ENCODE measurements around the gene LDB3. TPM values are rescaled to one million over a fixed set of nuclear protein-coding genes. Genes with fewer than 3 reads are reported as not detected.

LDB3 gene
- total and polyA plus RNA-seq, 2 of the 8 experiments (the other 6 are each of a cell fraction or from before 2014, with no cell fraction given) = 0.20 to 0.43 TPM

DNA sequence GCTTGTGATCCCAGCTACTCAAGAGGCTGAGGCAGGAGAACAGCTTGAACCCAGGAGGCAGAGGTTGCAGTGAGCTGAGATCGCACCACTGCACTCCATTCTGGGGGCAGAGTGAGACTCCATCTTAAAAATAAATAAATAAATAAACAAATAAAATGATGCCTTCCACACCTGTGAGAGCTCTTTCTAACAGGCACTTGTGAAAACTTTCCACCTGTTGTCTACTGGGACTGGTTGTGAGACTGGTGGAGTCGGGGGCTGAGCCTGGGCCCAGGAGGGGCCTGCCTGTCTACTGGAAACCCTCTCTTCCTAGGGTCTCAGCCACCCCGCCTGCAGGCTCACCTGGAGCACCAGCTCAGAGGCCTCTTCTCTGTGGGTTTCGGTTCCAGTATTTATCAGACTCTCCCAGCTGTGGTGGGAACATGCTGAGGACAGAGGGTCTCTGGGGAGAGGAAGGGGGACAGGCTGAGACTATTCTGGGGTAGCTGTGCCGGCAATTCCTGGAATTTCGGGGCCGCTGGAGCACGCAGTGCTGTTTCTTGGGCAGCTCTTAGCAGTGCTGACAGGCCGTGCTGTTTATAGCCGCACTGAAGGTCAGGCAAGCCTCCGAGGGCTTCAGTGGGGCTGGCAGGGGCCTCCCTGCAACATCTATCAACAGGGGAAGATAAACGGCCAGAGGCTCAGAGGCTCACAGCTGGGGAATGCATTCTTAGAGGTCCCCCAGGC lies 3.8 kb downstream of the LDB3 start (continued):
- TF ChIP-seq, protein P1, sequence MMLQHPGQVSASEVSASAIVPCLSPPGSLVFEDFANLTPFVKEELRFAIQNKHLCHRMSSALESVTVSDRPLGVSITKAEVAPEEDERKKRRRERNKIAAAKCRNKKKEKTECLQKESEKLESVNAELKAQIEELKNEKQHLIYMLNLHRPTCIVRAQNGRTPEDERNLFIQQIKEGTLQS (IDR thresholded peaks at IDR 0.05; ENCODE audit: insufficient read depth, low read depth, low read length) = no peak
- TF ChIP-seq GTF2F1 (IDR thresholded peaks at IDR 0.05; ENCODE audit: borderline replicate concordance, low read depth, low read length) (no peak), TBP (IDR thresholded peaks at IDR 0.05; ENCODE audit: low read depth, low read length) (no peak), EGR1 (IDR thresholded peaks at IDR 0.05; ENCODE audit: borderline replicate concordance, low read depth, low read length) (no peak), YY1 (IDR thresholded peaks at IDR 0.05; ENCODE audit: low read depth, low read length) (no peak), SRF (IDR thresholded peaks at IDR 0.05; ENCODE audit: low read depth, low read length) (no peak), CBX5 (IDR thresholded peaks at IDR 0.05; ENCODE audit: low read depth, low read length) (no peak)

Measured in H1 (cell line).